NOMO-1 treated with dmso at 0.1 percent for 144 hours (cell line): ENCODE data around the gene TAF6.
A peak's percentile ranks its signal among the peaks of the same experiment; 100 is the strongest.

Source experiments
- DNase-seq: peaks from one replicate; lab custom pipeline; 2025; ENCODE audit not compliant: unreplicated experiment; lab: John Stamatoyannopoulos, UW

Gene TAF6

GRCh38 chr7:100098913-100099312 is 20.2 kb downstream of the TAF6 start:
- no peak for DNase-seq

GRCh38 chr7:100095704-100096103 is 23.5 kb downstream of the TAF6 start:
- DNase-seq, result no peak

- no peak for DNase-seq
These were observed 23.9 kb downstream of the TAF6 start for GRCh38 chr7:100095289-100095688.

GRCh38 chr7:100093925-100094486 is 25.2 kb downstream of the TAF6 start:
- no peak for DNase-seq

GRCh38 chr7:100093498-100093897 is 25.7 kb downstream of the TAF6 start:
- DNase-seq, result no peak

- DNase-seq, result no peak
These were observed 26.1 kb downstream of the TAF6 start for GRCh38 chr7:100093054-100093453.

GRCh38 chr7:100091411-100092181 is 27.6 kb downstream of the TAF6 start:
- DNase-seq, result no peak

GRCh38 chr7:100090527-100091410 is 28.4 kb downstream of the TAF6 start:
- no peak for DNase-seq

- DNase-seq, result no peak
These were observed 29.5 kb downstream of the TAF6 start for GRCh38 chr7:100089458-100090196.

GRCh38 chr7:100088621-100089457 is 30.3 kb downstream of the TAF6 start, which contains the start of gene COPS6:
Gene COPS6, plus strand, starts transcription at chr7:100088969. Its CDS starts 22 bp downstream, at chr7:100088991.
- DNase-seq, result peak; percentile 53

GRCh38 chr7:100088095-100088620 is 31.0 kb downstream of the TAF6 start:
- DNase-seq, result no peak

- no peak for DNase-seq
These were observed 32.0 kb downstream of the TAF6 start for GRCh38 chr7:100087055-100087750.

GRCh38 chr7:100085515-100085914 is 33.6 kb downstream of the TAF6 start:
- no peak for DNase-seq

GRCh38 chr7:100082978-100083377 is 36.2 kb downstream of the TAF6 start:
- DNase-seq, result no peak

- DNase-seq, result peak; percentile 100
These were observed 37.5 kb downstream of the TAF6 start, which contains the start of gene ZNF3 for GRCh38 chr7:100081535-100082102. Gene ZNF3, minus strand, starts transcription at chr7:100081723. Its CDS starts 4,366 bp downstream, at chr7:100077357.

GRCh38 chr7:100080907-100081534 is 38.1 kb downstream of the TAF6 start:
- DNase-seq, result no peak

GRCh38 chr7:100079024-100079560 is 40.1 kb downstream of the TAF6 start:
- DNase-seq, result no peak

GRCh38 chr7:100077205-100077604 is 42.0 kb downstream of the TAF6 start:
- no peak for DNase-seq
